Sciatic nerve (tissue), 2 donors: ENCODE measurements around the gene SHQ1. TPM values are rescaled to one million over a fixed set of nuclear protein-coding genes. Genes with fewer than 3 reads are reported as not detected.

Experiments used
- ATAC-seq: fragments of 200-7000 bp; cut with Tn5 transposase; one replicate; pipeline ENCODE4 v1.9.1; 2020; ENCODE audit warnings: mild to moderate bottlenecking, moderate library complexity
- DNase-seq: peaks from one replicate; pipeline ENCODE4 v3.0.0-alpha.2; 2020; ENCODE audit warnings: low spot score
- intact Hi-C: fragments of 100-400 bp; cut with DNase I; formaldehyde crosslinking; loops from one replicate; pipeline ENCODE4 v1.14.2; 2022
- total RNA-seq: library from RNA; stranded (reverse); fragmentation: NEBNext Ultra II Directional; extraction: Animal tissue kit (Norgen Biotek cat#: 25700); gene quantifications from one replicate; pipeline ENCODE4 v1.2.1, GENCODE V29; 2021
- donor health status: DM: no; HTN: no; CAD: no.
- donor health status: DM: no; HTN: no; CAD: no.

The SHQ1 gene
- total RNA-seq, 1 donor from 2014 or later: 16.2 TPM

DNA sequence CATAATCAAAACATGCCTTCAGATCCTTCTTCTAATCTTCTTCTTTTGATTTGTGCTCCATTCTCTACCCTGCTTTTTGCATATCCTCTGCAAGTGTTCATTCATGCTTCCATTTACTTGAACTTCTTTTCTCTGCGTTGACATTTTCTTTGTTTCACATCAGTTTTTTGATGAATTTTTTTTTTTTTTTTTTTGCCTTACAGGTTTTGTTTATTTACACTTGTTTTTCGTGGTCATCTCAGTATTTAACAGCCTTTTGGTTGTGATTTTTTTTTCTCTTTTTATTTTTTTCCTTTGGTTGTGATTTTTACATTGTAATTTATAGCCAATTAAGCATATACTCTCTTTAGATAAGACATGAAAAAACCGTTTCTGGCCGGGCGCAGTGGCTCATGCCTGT lies 11.8 kb upstream of the SHQ1 start:
- no peak for DNase-seq
- intact Hi-C loops: no loop called here
- ATAC-seq: no peak

DNA sequence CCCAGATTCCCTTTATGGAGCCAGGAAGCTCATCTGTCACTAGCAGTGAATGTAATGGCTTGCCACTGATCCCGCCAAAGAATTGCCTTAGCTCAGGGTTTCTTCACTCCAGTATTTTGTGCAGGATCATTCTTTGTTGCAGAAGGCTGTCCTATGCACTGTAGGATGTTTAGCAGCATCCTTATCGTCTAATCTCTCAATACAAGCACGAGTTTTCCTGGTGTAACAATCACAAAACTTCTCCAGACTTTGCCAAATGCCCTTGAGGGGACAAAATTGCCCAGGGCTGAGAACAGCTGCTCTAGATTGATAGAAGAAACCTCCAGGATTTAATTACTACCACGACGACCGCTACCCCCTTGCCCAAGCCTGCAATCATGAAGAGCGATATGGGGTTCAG lies 6.8 kb upstream of the SHQ1 start:
- ATAC-seq: no peak
- DNase-seq: no peak
- intact Hi-C loops: no loop called here

DNA sequence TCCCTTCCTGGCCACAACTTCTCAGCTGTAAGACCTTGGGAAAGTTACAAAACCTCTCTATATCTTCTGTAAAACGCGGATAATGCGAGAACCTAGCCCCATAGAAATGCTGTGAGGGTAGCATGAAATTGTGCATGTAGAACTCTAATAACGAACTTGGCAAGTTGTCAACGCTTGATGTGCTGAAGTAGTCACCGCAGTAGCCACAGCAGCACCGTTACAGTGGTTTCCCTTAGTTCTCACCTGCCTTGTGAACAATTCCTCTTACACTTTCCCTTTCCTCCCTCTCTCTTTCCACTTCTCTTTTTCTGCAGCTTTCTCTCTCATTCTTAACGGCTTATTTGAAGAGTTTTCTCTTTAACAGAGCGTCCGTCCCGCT lies 447 bp upstream of the SHQ1 start:
- intact Hi-C loops: no loop called here
- DNase-seq (no peak), ATAC-seq (peak; percentile 19)

DNA sequence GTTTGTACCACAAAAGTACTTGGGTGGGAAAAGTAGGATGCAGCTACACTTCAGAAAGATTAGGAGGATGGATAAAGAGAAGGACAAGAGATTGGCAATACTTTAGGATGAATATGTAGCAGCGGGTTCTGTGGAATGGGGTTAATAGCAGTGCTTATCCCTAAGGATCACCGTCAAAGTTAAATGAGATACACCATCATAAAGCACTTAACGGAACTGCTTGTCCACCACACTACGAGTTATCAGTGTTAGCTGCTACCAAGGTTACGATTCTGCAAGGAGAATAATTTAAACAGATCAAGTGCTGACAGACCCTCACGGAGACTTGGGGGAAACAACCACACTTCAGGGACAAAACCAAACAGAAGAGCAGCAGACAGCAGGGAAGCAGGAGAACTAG lies 963 bp downstream of the SHQ1 start:
- ATAC-seq (no peak), DNase-seq (no peak)
- intact Hi-C loops: no loop called here

DNA sequence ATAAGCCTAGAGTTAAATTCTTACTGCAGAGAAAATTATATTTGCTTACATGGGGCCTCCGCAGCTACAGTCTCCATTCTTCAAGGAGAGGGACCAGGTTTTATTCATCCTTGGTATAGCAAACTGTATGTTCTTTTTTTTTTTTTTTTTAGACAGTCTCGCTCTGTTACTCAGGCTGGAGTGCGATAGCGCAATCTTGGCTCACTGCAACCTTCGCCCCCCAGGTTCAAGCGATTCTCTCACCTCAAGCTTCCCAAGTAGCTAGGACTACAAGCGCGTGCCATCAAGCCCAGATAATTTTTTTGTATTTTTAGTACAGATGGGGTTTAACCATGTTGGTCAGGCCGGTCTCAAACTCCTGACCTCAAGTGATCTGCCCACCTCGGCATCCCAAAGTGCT lies 2.1 kb downstream of the SHQ1 start:
- no peak for ATAC-seq
- DNase-seq: no peak
- intact Hi-C loops: no loop called here

DNA sequence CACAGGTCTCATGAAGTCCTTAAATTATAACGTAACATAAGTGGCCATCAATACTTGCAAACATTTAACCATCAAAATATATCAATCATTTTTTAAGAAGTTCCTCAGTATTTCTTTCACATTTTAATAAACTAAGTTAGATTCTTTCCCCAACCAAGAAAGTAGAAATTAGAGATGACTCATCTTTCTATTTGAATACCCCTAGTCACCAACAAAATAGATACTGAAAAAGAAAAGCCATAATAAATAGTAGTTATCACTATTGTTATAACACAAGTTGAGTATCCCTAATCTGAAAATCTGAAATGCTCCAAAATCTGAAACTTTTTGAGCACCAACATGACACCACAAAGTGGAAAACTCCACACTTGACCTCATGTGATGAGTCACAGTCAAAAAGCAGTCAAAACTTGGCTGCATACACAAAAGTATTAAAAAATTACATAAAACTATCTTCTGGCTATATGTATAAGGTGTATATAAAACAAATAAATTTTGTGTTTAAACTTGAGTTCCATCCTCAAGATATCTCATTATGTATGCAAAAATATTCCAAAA lies 3.7 kb downstream of the SHQ1 start:
- ATAC-seq: no peak
- DNase-seq: no peak
- intact Hi-C loops: no loop called here

DNA sequence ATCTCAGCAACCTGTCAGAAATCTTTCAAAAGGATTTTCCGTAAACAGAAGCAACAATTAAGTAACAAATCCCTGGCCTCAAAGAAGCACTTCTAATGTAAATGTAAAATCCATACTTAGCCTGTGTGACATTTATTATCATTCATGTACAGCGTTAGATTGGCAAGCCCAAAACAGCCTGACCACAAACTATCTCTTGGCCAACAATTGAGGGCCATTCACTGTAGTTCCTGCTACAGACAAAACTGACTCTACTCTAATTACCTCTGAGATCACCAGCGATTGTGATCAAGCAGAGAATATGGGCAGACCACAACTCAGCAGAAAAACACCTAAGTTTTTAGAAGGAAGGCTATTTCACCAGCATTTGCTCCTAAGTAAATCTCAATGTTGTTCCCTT lies 9.2 kb downstream of the SHQ1 start:
- no peak for DNase-seq
- intact Hi-C loops: no loop called here
- no peak for ATAC-seq

DNA sequence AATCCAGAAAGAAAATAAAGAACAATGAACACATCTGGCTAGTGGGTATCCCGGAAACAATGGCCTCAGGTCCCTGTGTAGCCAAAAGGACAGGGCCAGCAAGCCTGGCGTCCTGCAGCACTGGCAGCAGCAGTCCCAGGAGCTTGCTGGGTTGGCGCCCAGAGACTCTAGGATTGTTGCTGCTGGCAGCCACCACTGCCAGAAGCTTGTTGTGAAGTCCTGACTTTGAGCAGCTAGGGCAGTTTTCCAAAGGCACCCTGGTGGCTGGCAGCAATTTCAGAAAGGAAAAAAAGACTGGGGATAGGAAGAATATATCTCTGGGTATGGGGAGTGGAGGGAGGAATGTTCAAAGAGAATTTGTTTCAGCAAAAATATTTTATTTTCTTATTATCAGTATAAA lies 11.3 kb downstream of the SHQ1 start:
- intact Hi-C loops: no loop called here
- no peak for DNase-seq
- ATAC-seq: peak; percentile 44

DNA sequence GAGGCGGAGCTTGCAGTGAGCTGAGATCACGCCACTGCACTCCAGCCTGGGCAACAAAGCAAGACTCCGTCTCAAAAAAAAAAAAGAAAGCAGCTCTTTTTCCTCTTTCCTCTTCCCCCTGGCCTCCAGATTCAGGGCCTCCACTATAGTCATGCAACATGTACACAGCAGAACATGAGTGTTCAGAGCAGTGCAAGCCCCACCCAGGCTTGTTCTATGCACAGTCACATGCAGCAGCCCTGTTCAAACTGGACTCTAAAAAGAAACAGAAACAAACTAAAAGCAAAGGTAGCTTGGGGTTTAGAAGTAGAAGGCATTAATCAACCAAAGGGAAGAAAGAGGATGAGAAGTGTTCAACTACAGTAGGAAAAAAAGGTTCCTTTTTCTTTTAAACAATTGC lies 11.8 kb downstream of the SHQ1 start:
- ATAC-seq (no peak), DNase-seq (no peak)
- intact Hi-C loops: no loop called here

DNA sequence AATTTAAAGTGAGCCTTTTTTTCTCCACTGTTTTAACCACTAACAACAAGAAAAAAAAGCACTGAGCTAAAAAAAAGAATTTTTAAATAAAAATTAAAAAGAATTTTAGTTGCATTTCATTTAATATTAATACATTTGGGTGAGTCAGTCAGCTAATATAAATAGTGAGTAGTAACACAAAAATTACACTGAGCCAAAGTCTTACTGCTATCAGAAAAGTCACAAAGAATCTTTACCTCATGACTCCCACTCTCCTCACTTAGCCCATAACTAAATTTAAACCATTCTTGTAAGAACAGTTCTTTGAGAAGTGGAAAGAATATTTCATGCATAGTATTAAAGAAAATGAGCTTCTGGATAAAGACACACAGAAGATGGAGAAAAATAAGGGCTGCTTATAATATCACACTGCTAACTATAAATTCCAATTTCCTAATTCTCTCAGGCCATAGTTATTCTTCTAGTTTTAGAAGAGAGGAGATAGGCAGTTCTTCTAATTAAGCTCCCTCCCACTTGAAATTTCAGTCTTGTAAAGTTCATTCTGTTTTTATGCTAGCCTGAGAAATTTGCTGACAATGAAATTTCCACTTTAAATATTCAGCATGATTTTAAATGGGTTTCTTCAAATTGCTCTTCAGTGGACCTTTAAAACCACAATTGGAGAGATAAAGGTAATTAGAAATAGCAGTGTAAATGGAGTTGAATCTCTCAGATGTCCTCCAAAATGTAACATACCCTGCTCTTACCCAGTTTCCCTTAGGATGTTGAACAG lies 17.6 kb downstream of the SHQ1 start:
- intact Hi-C loops: no loop called here
- DNase-seq (no peak), ATAC-seq (no peak)

DNA sequence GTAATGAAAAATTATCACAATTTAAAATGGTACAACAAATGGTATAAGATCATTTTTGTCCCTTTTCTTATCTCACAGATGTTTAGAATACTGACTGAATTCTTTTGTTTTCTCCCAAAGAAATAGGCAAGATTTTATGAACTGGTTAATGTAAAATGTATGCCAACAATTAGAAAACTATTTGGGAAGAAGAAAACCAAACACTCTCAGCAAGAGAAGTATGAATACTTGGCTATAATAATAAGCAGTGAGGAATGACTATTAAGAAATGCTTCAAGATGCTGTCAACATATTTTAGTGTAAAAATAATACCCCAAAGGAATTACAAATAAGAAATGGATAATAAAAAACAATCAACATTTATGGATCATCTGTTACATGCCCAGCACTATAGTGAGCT lies 18.5 kb downstream of the SHQ1 start:
- ATAC-seq: no peak
- intact Hi-C loops: loop anchor here (10.0 kb wide), 1 partner anchor 955 kb away; no protein-coding TSS in a partner anchor
- DNase-seq: no peak

DNA sequence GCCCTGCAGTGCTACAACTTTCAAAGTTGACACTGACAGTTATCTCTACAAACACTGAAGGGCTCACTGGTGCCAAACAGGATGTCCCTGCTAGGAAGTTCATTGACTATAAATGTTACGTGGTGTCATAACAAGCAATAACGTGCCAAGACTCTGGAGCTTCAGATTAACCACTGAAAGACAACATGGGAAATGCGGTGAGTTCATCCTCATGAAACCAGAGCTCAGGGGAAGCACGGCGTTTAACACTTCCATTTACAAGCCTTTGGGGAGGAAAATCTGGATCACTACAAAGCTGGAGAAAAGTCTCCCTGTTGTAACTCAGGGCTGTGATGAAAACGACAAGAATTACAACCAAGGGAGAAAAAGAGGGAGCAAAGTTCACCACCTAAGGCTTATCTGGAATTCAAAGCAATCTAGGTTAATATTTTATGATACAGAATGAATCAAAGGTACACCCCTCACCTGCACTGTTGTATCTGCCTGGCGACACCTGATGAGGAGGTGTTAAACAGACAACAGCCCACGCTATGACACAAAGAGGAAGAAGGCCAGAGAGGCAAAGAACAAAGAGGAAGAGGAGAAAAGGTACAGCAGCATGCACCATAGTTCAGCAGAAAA lies 27.0 kb downstream of the SHQ1 start:
- ATAC-seq (peak; percentile 39), DNase-seq (no peak)
- intact Hi-C loops: loop anchor here (10.0 kb wide), 1 partner anchor 946 kb away; no protein-coding TSS in a partner anchor

DNA sequence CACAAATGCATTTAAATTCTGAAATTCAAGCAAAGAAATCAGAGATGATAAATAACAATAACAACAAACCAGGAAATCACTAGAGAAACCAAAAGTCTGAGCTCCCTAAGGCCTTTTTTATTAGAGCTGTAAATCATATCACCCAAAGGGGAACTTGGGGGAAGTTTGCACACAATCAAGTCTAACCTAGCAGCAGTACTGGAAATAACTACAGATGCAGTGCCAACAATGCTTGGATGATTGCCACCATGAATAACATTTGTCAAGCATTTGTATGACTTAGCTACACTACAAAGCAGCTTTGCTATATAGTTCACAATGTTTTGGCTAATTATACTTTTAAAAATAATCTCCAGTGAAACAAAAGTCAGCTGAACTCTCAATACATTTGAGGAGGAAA lies 27.8 kb downstream of the SHQ1 start:
- no peak for DNase-seq
- no peak for ATAC-seq

DNA sequence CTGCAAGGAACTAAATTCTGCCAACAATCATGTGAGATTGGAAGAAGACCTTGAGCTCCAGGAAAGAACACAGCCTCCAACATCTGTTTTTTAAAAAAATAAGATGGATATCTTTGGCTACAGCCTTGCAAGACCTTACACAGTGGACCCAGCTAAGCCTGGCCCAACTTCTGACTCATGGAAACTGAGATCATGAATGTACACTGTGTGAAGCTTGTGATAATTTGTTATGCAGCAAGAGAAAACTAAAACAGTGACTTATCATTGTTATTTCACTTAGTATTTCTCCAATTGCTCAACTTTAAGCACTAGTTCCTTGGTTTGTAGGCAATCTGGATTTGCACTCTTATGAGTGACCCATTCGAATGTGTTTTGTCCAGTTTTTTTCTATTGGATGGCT lies 29.3 kb downstream of the SHQ1 start:
- peak; percentile 48 for ATAC-seq
- no peak for DNase-seq
- intact Hi-C loops: loop anchor here (5.0 kb wide), 1 partner anchor 862 kb away; no protein-coding TSS in a partner anchor

More for the DNA sequence above, 27.8 kb downstream of the SHQ1 start:
- intact Hi-C loops: loop anchor here (10.0 kb wide), 1 partner anchor 946 kb away; no protein-coding TSS in a partner anchor

DNA sequence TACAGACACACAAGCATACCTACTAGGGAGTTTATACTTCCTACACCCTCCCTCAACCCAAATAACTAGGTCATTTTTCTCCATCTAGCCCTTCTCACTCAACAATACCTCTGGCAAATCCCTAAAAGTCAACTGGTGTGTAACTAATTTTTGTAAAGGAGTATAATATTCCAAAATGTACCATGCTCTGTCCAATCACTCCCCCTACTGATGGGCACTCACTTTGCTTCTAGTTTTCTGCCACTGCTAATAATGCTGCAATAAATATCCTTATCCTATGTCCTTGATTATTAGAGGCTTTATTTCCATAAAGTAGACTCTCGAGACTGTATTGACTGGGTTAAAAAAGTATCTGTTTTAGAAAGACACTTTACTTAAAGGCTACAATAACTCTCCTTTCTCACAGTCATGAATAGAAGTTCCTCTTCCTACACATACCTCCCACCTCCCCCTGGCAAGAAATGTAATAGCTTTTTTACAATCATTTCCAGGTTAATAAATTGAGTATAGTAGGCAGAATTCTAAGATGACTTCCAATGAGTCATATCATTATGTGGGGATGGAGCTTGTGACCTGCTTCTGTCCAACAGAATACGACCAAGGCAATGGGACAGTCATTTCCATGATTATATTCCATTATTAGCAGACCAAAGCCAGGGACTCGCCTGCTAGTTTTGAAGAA lies 30.0 kb downstream of the SHQ1 start:
- ATAC-seq (peak; percentile 60), DNase-seq (no peak)
- intact Hi-C loops: loop anchor here (5.0 kb wide), 1 partner anchor 861 kb away; no protein-coding TSS in a partner anchor

DNA sequence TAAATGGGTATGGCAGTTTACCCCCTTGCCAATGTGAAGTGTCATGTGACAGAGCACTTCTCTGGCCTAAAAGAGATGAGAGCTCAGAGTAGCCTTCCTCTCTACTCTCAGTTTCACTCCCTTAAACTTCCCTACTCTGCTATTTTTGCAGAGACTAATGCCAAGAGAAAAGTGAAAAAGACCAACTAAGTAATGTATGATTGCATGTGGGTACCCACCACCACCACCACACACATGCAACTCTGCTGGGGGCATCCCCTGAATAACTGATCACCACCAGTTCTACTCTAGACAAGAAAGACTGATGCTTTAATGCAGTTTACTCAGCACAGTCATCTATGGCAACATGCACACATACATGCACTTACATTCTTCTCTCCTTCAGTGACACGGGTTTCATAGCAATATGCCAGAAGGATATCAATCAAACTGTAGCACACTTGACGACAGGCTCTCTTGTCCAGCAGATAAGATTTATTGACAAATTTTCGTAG lies 31.3 kb downstream of the SHQ1 start:
- intact Hi-C loops: loop anchor here (5.0 kb wide), 1 partner anchor 860 kb away; no protein-coding TSS in a partner anchor
- no peak for ATAC-seq

DNA sequence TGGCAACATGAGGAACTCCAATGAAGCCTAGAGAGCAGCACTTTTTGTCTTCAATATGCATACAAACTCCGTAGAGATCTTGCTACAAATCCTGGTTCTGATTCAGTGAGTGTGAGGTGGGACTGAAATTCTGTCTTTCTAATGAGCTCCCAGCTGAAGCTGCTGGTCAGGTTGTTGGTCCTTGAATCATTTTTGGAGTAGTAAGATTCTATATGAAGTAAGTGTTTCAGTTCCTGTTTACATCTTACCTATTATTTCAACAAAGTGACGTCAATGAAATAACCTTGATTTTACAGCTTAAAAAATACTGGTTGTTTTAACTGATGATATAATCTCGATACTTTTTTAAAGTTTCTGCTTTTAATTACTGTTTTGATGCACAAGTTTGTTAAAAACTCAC lies 33.9 kb downstream of the SHQ1 start:
- no peak for ATAC-seq

More for the DNA sequence above, 31.3 kb downstream of the SHQ1 start:
- DNase-seq: no peak

DNA sequence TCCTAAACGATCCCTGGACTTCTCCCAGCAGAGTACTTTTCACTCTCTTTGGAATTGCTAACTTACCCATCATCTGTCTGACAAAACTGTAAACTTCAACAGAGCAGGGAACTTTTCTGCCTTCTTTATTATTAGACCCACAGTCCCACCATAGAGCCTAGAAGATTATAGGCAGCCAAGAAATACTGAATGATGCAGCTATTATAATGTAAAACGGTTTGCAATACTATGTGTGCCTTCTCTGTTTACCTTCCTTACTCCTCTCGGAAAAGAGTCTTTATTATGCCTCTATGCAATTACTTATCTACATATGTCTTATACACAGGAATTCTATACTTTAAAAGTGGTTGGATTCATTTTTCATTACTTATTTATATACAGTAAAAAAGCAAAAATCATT lies 36.0 kb downstream of the SHQ1 start:
- no peak for ATAC-seq
- no peak for DNase-seq
- intact Hi-C loops: loop anchor here (5.0 kb wide), 1 partner anchor 1910 kb away; no protein-coding TSS in a partner anchor

More for the DNA sequence above, 33.9 kb downstream of the SHQ1 start:
- intact Hi-C loops: loop anchor here (5.0 kb wide), 1 partner anchor 1912 kb away; no protein-coding TSS in a partner anchor
- no peak for DNase-seq

DNA sequence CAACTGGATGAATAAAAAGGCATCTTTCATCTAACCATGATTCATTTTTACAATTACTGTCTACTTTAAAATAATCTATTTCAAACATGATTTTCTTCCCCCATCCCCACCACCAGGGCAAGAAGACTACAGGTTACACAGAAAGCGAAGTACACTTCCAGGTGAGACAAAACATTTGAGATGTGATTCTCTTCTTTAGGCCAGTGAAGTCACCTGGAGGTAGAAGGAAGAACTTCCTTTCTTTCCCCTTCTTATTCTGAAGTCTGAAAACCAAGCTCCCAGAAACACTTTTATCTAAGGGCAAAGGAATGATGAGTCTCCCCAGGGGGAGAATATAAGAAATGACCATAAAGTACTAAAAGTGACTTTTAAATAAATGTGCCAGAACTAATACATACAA lies 36.7 kb downstream of the SHQ1 start:
- intact Hi-C loops: loop anchor here (5.0 kb wide), 1 partner anchor 1909 kb away; no protein-coding TSS in a partner anchor
- no peak for ATAC-seq
- no peak for DNase-seq
